BJ (cell line): ENCODE results near the gene CFAP46. TPM values are rescaled to one million over a fixed set of nuclear protein-coding genes. Genes with fewer than 3 reads are reported as not detected.

Experiments used
- CTCF ChIA-PET: fragments of 350-600 bp; formaldehyde crosslinking; extraction: SDS; loops from one replicate; lab custom pipeline; 2021; ENCODE audit warnings: antibody characterized with exemption, inconsistent platforms; lab: Yijun Ruan, JAX
- POLR2A ChIA-PET: fragments of 300-600 bp; sonication (Branson Sonifier 250); formaldehyde crosslinking; extraction: SDS; loops from one replicate; lab custom pipeline; 2021; ENCODE audit warnings: antibody characterized with exemption; lab: Charles Lee
- DNase-seq: peaks from one replicate; pipeline ENCODE4 v3.0.0-alpha.2; 2011; ENCODE audit warnings: low read depth
- H3K27me3 ChIP-seq: 2 replicates; pipeline ENCODE4 v1.6.0; 2011; ENCODE audit warnings: low read length; ENCODE audit not compliant: control insufficient read depth, insufficient read depth
- H3K36me3 ChIP-seq: 2 replicates; pipeline ENCODE4 v1.5.1; 2011; ENCODE audit warnings: low read length; ENCODE audit not compliant: control insufficient read depth, insufficient read depth
- H3K4me3 ChIP-seq: 2 replicates; pipeline ENCODE4 v1.5.1; 2011; ENCODE audit warnings: low read depth, mild to moderate bottlenecking, control low read depth, low read length
- CTCF ChIP-seq: IDR thresholded peaks from 2 replicates; pipeline ENCODE4 v1.5.1; 2011; ENCODE audit warnings: low read depth, mild to moderate bottlenecking, control low read depth, inconsistent platforms, low read length, moderate library complexity; ENCODE audit not compliant: insufficient read depth
- polyA plus RNA-seq: library from polyadenylated mRNA; depleted of rRNA; stranded (reverse); fragments of >200 nt; gene quantifications from 2 replicates; pipeline ENCODE4 v1.2.3, GENCODE V29; 2011

The CFAP46 gene
- polyA plus RNA-seq, 1 experiment: 1.8 TPM

DNA sequence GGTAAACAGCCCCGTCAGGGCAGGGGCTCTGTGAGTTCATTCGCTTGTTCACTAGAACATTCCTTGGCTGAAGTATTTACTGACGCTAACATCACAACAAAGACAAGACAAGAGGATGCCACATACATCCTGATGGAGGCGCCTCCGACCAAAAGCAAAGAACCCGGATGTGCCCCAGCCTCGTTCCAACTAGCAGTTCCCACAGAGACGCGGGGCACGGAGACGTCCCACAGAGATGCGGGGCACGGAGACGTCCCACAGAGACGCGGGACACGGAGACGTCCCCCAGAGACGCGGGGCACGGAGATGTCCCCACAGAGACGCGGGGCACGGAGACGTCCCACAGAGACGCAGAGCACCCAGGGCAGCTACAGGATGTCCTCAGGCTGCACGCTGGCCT, 35.4 kb upstream of the CFAP46 start:
- ChIA-PET CTCF (interaction anchor here (0.6 kb wide), 1 partner anchor 88 kb away, joined by 3 read pairs; no protein-coding TSS in a partner anchor), POLR2A (no interaction called here)
- Histone ChIP-seq H3K36me3 (no peaks in the 10 kb centered on the region), H3K27me3 (peaks cover 2% of the 10 kb centered on the region; the same call in 1 of the 2 replicates), H3K4me3 (no peak overlapping the region)
- no peak for DNase-seq
- no peak for TF ChIP-seq CTCF

DNA sequence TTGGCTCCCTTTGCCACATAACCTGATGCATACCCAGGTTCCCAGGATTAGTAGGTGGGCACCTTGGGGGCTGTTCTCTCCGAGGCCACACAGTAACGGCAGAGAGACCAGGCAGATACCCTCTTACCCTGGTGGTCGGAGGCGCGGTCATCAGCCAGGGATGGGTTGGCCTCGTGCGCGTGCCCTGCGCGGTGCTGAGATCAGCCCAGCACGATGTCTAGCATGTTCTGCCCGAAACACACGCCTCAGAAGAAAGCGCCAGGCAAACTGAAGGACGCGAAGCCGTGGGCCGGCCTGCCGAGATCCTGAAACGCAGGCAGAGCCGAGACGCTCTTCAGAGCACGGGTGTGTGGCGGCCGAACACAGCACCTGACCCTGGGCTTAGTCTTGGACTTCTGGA, 34.7 kb upstream of the CFAP46 start:
- ChIA-PET CTCF (no interaction called here), POLR2A (no interaction called here)
- DNase-seq: no peak
- no peak for TF ChIP-seq CTCF
- H3K36me3 ChIP-seq: no peaks in the 10 kb centered on the region
- peaks cover 4% of the 10 kb centered on the region; the same call in 1 of the 2 replicates for H3K27me3 ChIP-seq
- H3K4me3 ChIP-seq: no peak overlapping the region

GRCh38 chr10:132975831-132976682, 33.7 kb upstream of the CFAP46 start:
- peaks cover 6% of the 10 kb centered on the region for H3K27me3 ChIP-seq
- POLR2A ChIA-PET: no interaction called here

GRCh38 chr10:132974886-132975830, 32.8 kb upstream of the CFAP46 start:
- Histone ChIP-seq H3K27me3 (peaks cover 13% of the 10 kb centered on the region), H3K4me3 (no peak overlapping the region), H3K36me3 (no peaks in the 10 kb centered on the region)
- DNase-seq: no peak
- no peak for TF ChIP-seq CTCF
- CTCF ChIA-PET: no interaction called here
- POLR2A ChIA-PET: no interaction called here

More at GRCh38 chr10:132975831-132976682, 33.7 kb upstream of the CFAP46 start:
- no peak for TF ChIP-seq CTCF
- Histone ChIP-seq H3K4me3 (no peak overlapping the region), H3K36me3 (no peaks in the 10 kb centered on the region)
- no peak for DNase-seq
- CTCF ChIA-PET: no interaction called here
